Neural cell (in vitro differentiated cells): Measurements from ENCODE around the gene RADIL. TPM values are rescaled to one million over a fixed set of nuclear protein-coding genes. Genes with fewer than 3 reads are reported as not detected.

Source experiments
- H2AFZ ChIP-seq: fragments of 200-600, 300-800 bp; sonication (generic), shearing (Covaris generic); 2 replicates; pipeline ENCODE4 v1.6.0; 2014; ENCODE audit warnings: low read depth, mild to moderate bottlenecking, antibody characterized with exemption, low read length, moderate library complexity
- H3F3A ChIP-seq: fragments of 200-600 bp; shearing (Covaris generic); 2 replicates; pipeline ENCODE4 v1.6.1; 2016; ENCODE audit warnings: mild to moderate bottlenecking, moderate library complexity, mixed read lengths, antibody characterized with exemption, low read length; ENCODE audit not compliant: insufficient read depth, poor library complexity, severe bottlenecking
- H3K27ac ChIP-seq: fragments of 200-600, 300-800 bp; sonication (generic), shearing (Covaris generic); 2 replicates; pipeline ENCODE4 v1.5.1; 2014; ENCODE audit warnings: mild to moderate bottlenecking, low read length, moderate library complexity
- H3K27me3 ChIP-seq: fragments of 300-800, 200-600 bp; sonication (generic), shearing (Covaris generic); 2 replicates; pipeline ENCODE4 v1.6.0; 2014; ENCODE audit warnings: mild to moderate bottlenecking, low read depth, low read length, moderate library complexity; ENCODE audit not compliant: insufficient read depth
- H3K36me3 ChIP-seq: fragments of 300-800, 200-600 bp; sonication (generic), shearing (Covaris generic); 2 replicates; pipeline ENCODE4 v1.5.1; 2014; ENCODE audit warnings: mild to moderate bottlenecking, antibody characterized with exemption, low read length, moderate library complexity; ENCODE audit not compliant: insufficient read depth
- H3K4me2 ChIP-seq: fragments of 300-800, 200-600 bp; sonication (generic), shearing (Covaris generic); 2 replicates; pipeline ENCODE4 v1.6.0; 2014; ENCODE audit warnings: mild to moderate bottlenecking, low read length
- H3K4me3 ChIP-seq: fragments of 300-800, 200-600 bp; sonication (generic), shearing (Covaris generic); 2 replicates; pipeline ENCODE4 v1.5.1; 2014; ENCODE audit warnings: mild to moderate bottlenecking, low read length, moderate library complexity
- H3K79me2 ChIP-seq: fragments of 200-600 bp; shearing (Covaris generic); replicated peaks from 2 replicates; pipeline ENCODE4 v1.6.0; 2014; ENCODE audit warnings: mild to moderate bottlenecking, low read length, moderate library complexity; ENCODE audit not compliant: insufficient read depth
- H3K9ac ChIP-seq: fragments of 300-800, 200-600 bp; sonication (generic), shearing (Covaris generic); 2 replicates; pipeline ENCODE4 v1.6.1; 2016; ENCODE audit warnings: mild to moderate bottlenecking, low read length, mixed read lengths
- H3K9me2 ChIP-seq: fragments of 200-600 bp; shearing (Covaris generic); 2 replicates; pipeline ENCODE4 v1.6.1; 2016; ENCODE audit warnings: mild to moderate bottlenecking, low read length, mixed read lengths; ENCODE audit not compliant: insufficient read depth
- H3K9me3 ChIP-seq: fragments of 200-600, 300-800 bp; sonication (generic), shearing (Covaris generic); 2 replicates; pipeline ENCODE4 v1.6.1; 2016; ENCODE audit warnings: mild to moderate bottlenecking, mixed run types, low read length, moderate library complexity, mixed read lengths
- H4K20me1 ChIP-seq: fragments of 200-600 bp; shearing (Covaris generic); 2 replicates; pipeline ENCODE4 v1.6.1; 2016; ENCODE audit warnings: mild to moderate bottlenecking, mixed run types; ENCODE audit not compliant: insufficient read depth
- EP300 ChIP-seq: fragments of 450-650 bp; conservative IDR thresholded peaks from 2 replicates; pipeline ENCODE4 v1.6.1; 2014; ENCODE audit warnings: antibody characterized with exemption, mild to moderate bottlenecking, moderate library complexity; ENCODE audit not compliant: poor library complexity, severe bottlenecking
- EZH2 ChIP-seq: fragments of 200-600, 300-800 bp; shearing (Covaris generic), sonication (generic); IDR thresholded peaks from 2 replicates; pipeline ENCODE4 v1.6.1; 2014; ENCODE audit warnings: antibody characterized with exemption, low read length, borderline replicate concordance, mild to moderate bottlenecking; ENCODE audit not compliant: insufficient read depth, poor library complexity, severe bottlenecking
- MXI1 ChIP-seq: fragments of 450-650 bp; conservative IDR thresholded peaks from 2 replicates; pipeline ENCODE4 v1.6.1; 2014; ENCODE audit warnings: antibody characterized with exemption, mild to moderate bottlenecking; ENCODE audit not compliant: poor library complexity, severe bottlenecking
- POLR2AphosphoS5 ChIP-seq: IDR thresholded peaks from 2 replicates; pipeline ENCODE4 v1.6.1; 2012
- RAD21 ChIP-seq: fragments of 450-650 bp; conservative IDR thresholded peaks from 2 replicates; pipeline ENCODE4 v1.6.1; 2014; ENCODE audit warnings: antibody characterized with exemption, mild to moderate bottlenecking, moderate library complexity
- SMC3 ChIP-seq: fragments of 450-650 bp; conservative IDR thresholded peaks from 2 replicates; pipeline ENCODE4 v1.6.1; 2014; ENCODE audit warnings: antibody characterized with exemption, mild to moderate bottlenecking, moderate library complexity; ENCODE audit not compliant: poor library complexity
- TAF1 ChIP-seq: IDR thresholded peaks from 2 replicates; pipeline ENCODE4 v1.6.1; 2012; ENCODE audit warnings: low read depth
- polyA plus RNA-seq: library from polyadenylated mRNA; depleted of rRNA; stranded (reverse); fragments of >200 nt; gene quantifications from 2 replicates; pipeline ENCODE4 v1.2.3, GENCODE V29; 2014
- TF ChIP-seq, protein P1 (sequence below): IDR thresholded peaks from 2 replicates; pipeline ENCODE4 v1.6.1; 2012; ENCODE audit warnings: borderline replicate concordance
- TF ChIP-seq, protein P2 (sequence below): fragments of 450-650 bp; IDR thresholded peaks from 2 replicates; pipeline ENCODE4 v1.5.1; 2014; ENCODE audit warnings: antibody characterized with exemption, mild to moderate bottlenecking, moderate library complexity; ENCODE audit not compliant: poor library complexity, severe bottlenecking

RADIL gene
- polyA plus RNA-seq, 1 donor from 2014 or later = 4.1 TPM

- H4K20me1 ChIP-seq = no peaks in the 10 kb centered on the region
- no peak overlapping the region for H3K27ac ChIP-seq
- no peak overlapping the region for H3K4me2 ChIP-seq
- no peaks in the 10 kb centered on the region for H3K36me3 ChIP-seq
- no peak overlapping the region for H3K9ac ChIP-seq
- H3K9me3 ChIP-seq = no peaks in the 10 kb centered on the region
- no peaks in the 10 kb centered on the region for H3K79me2 ChIP-seq
- H3F3A ChIP-seq = no peaks in the 10 kb centered on the region
- no peaks in the 10 kb centered on the region for H3K9me2 ChIP-seq
- no peaks in the 10 kb centered on the region for H3K27me3 ChIP-seq
- H2AFZ ChIP-seq = no peak overlapping the region
- no peak for TF ChIP-seq EZH2
- TF ChIP-seq POLR2AphosphoS5 = no peak
- no peak for TF ChIP-seq SMC3
- no peak for TF ChIP-seq RAD21
- H3K4me3 ChIP-seq = no peak overlapping the region
Measured at GRCh38 chr7:4815609-4816418, 67.7 kb downstream of the RADIL start.

GRCh38 chr7:4815121-4815520, 68.4 kb downstream of the RADIL start:
- Histone ChIP-seq H4K20me1 (no peaks in the 10 kb centered on the region), H3K27ac (no peak overlapping the region), H3K4me3 (no peak overlapping the region), H3K27me3 (no peaks in the 10 kb centered on the region), H3K79me2 (no peaks in the 10 kb centered on the region), H3K4me2 (no peak overlapping the region), H3K9ac (no peak overlapping the region), H3F3A (no peaks in the 10 kb centered on the region), H3K36me3 (no peaks in the 10 kb centered on the region), H3K9me2 (no peaks in the 10 kb centered on the region), H2AFZ (no peak overlapping the region), H3K9me3 (no peaks in the 10 kb centered on the region)
- TF ChIP-seq EP300 (no peak), MXI1 (no peak), RAD21 (no peak), POLR2AphosphoS5 (no peak), SMC3 (no peak), TAF1 (no peak), EZH2 (no peak)
- TF ChIP-seq, protein P1, sequence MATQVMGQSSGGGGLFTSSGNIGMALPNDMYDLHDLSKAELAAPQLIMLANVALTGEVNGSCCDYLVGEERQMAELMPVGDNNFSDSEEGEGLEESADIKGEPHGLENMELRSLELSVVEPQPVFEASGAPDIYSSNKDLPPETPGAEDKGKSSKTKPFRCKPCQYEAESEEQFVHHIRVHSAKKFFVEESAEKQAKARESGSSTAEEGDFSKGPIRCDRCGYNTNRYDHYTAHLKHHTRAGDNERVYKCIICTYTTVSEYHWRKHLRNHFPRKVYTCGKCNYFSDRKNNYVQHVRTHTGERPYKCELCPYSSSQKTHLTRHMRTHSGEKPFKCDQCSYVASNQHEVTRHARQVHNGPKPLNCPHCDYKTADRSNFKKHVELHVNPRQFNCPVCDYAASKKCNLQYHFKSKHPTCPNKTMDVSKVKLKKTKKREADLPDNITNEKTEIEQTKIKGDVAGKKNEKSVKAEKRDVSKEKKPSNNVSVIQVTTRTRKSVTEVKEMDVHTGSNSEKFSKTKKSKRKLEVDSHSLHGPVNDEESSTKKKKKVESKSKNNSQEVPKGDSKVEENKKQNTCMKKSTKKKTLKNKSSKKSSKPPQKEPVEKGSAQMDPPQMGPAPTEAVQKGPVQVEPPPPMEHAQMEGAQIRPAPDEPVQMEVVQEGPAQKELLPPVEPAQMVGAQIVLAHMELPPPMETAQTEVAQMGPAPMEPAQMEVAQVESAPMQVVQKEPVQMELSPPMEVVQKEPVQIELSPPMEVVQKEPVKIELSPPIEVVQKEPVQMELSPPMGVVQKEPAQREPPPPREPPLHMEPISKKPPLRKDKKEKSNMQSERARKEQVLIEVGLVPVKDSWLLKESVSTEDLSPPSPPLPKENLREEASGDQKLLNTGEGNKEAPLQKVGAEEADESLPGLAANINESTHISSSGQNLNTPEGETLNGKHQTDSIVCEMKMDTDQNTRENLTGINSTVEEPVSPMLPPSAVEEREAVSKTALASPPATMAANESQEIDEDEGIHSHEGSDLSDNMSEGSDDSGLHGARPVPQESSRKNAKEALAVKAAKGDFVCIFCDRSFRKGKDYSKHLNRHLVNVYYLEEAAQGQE = no peak
- TF ChIP-seq, protein P2, sequence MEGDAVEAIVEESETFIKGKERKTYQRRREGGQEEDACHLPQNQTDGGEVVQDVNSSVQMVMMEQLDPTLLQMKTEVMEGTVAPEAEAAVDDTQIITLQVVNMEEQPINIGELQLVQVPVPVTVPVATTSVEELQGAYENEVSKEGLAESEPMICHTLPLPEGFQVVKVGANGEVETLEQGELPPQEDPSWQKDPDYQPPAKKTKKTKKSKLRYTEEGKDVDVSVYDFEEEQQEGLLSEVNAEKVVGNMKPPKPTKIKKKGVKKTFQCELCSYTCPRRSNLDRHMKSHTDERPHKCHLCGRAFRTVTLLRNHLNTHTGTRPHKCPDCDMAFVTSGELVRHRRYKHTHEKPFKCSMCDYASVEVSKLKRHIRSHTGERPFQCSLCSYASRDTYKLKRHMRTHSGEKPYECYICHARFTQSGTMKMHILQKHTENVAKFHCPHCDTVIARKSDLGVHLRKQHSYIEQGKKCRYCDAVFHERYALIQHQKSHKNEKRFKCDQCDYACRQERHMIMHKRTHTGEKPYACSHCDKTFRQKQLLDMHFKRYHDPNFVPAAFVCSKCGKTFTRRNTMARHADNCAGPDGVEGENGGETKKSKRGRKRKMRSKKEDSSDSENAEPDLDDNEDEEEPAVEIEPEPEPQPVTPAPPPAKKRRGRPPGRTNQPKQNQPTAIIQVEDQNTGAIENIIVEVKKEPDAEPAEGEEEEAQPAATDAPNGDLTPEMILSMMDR = no peak
